ENCODE results near the gene TCIRG1. TPM values are rescaled to one million over a fixed set of nuclear protein-coding genes. Genes with fewer than 3 reads are reported as not detected.

TCIRG1 gene
- total RNA-seq, 1 donor from 2014 or later, result 46.8 TPM

GRCh38 chr11:68007498-68008380, 31.1 kb upstream of the TCIRG1 start:
- TF ChIP-seq CTCF (IDR thresholded peaks at IDR 0.05; ENCODE audit: insufficient read depth, low read length, poor library complexity, severe bottlenecking), result no peak
- DNase-seq (ENCODE audit: low read depth), result no peak
- H3K27me3 ChIP-seq (ENCODE audit: control insufficient read depth, insufficient read depth, low read length), result no peaks in the 10 kb centered on the region
- no peak overlapping the region for H3K4me3 ChIP-seq (ENCODE audit: low read depth, low read length)
- no peaks in the 10 kb centered on the region for H3K36me3 ChIP-seq (ENCODE audit: control insufficient read depth, insufficient read depth, low read length)

GRCh38 chr11:68008381-68009337, 30.2 kb upstream of the TCIRG1 start:
- H3K4me3 ChIP-seq (ENCODE audit: low read depth, low read length), result no peak overlapping the region
- no peaks in the 10 kb centered on the region for H3K27me3 ChIP-seq (ENCODE audit: control insufficient read depth, insufficient read depth, low read length)
- DNase-seq (ENCODE audit: low read depth), result no peak
- no peak for TF ChIP-seq CTCF (IDR thresholded peaks at IDR 0.05; ENCODE audit: insufficient read depth, low read length, poor library complexity, severe bottlenecking)
- H3K36me3 ChIP-seq (ENCODE audit: control insufficient read depth, insufficient read depth, low read length), result no peaks in the 10 kb centered on the region

DNA sequence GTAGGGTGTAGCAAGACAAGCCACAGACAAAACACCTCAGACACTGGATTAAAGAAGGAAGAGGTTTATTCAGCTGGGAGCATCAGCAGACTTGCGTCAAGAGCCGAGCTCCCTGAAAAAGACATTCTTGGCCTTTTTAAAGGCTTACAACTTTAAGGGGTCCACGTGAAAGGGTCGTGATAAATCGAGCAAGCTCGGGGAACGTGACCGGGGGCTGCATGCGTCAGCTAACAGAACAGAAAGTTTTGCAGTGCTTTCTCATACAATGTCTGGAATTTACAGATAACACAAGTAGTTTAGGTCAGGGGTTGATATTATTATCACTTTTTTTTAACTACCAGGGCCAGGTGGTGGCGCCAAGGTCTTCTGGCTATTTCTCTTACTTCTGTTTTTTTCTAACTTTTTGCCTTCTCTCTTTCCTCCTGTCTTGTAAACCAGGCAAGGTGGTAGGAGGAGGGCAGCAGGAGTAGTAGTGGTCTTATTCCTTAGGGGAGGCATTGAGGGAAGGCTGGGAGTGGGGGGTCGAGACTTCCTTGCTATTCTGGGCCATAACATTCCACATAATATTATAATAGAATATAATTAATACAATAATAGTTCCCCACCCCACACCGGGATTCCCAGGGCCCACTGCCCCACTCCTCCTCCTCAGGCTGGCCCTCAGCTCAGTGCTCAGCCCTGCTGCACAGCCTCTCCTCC, 29.3 kb upstream of the TCIRG1 start:
- no peak for DNase-seq (ENCODE audit: low read depth)
- no peak overlapping the region for H3K4me3 ChIP-seq (ENCODE audit: low read depth, low read length)
- no peaks in the 10 kb centered on the region for H3K36me3 ChIP-seq (ENCODE audit: control insufficient read depth, insufficient read depth, low read length)
- H3K27me3 ChIP-seq (ENCODE audit: control insufficient read depth, insufficient read depth, low read length), result no peaks in the 10 kb centered on the region
- peak; percentile 40 for TF ChIP-seq CTCF (IDR thresholded peaks at IDR 0.05; ENCODE audit: insufficient read depth, low read length, poor library complexity, severe bottlenecking)

GRCh38 chr11:68010090-68011041, 28.5 kb upstream of the TCIRG1 start, which contains the start of gene ALDH3B1:
Gene ALDH3B1 (plus strand): TSS chr11:68010327. CDS start chr11:68015298, 4,971 bp downstream.
- TF ChIP-seq CTCF (IDR thresholded peaks at IDR 0.05; ENCODE audit: insufficient read depth, low read length, poor library complexity, severe bottlenecking), result no peak
- peak; percentile 25 for DNase-seq (ENCODE audit: low read depth)
- no peaks in the 10 kb centered on the region for H3K27me3 ChIP-seq (ENCODE audit: control insufficient read depth, insufficient read depth, low read length)
- no peak within 1 kb of the TSS for H3K4me3 ChIP-seq (ENCODE audit: low read depth, low read length)
- no peaks in the 10 kb centered on the region for H3K36me3 ChIP-seq (ENCODE audit: control insufficient read depth, insufficient read depth, low read length)
